Measurements from ENCODE around the gene IMP3.

GRCh38 chr15:75646944-75647364, 6.9 kb upstream of the IMP3 start:
- TF ChIP-seq CTCF (IDR thresholded peaks at IDR 0.05; ENCODE audit: poor library complexity, severe bottlenecking) = no peak
- TF ChIP-seq EP300 (conservative IDR thresholded peaks at IDR 0.05; ENCODE audit: poor library complexity, severe bottlenecking) = no peak
- no peak for TF ChIP-seq POLR2AphosphoS5 (IDR thresholded peaks at IDR 0.05)
- no peak for TF ChIP-seq EZH2 (IDR thresholded peaks at IDR 0.05; ENCODE audit: borderline replicate concordance, insufficient read depth, low read length, poor library complexity, severe bottlenecking)
